IPS-NIHi7 (cell line): Measurements from ENCODE around the gene CCDC78.

Experiments
- DNase-seq: peaks from one replicate; pipeline ENCODE4 v3.0.0; 2012; ENCODE audit warnings: mixed read lengths; ENCODE audit errors: extremely low spot score

Gene CCDC78

GRCh38 chr16:711548-712320, 14.5 kb downstream of the CCDC78 start:
- DNase-seq = peak; percentile 92

GRCh38 chr16:711084-711483, 15.2 kb downstream of the CCDC78 start:
- no peak for DNase-seq

- DNase-seq = no peak
Measured at GRCh38 chr16:710500-711075, 15.7 kb downstream of the CCDC78 start.

GRCh38 chr16:709566-710499, 16.4 kb downstream of the CCDC78 start:
- no peak for DNase-seq

GRCh38 chr16:708959-709358, 17.3 kb downstream of the CCDC78 start:
- no peak for DNase-seq

- DNase-seq = no peak
Measured at GRCh38 chr16:708019-708418, 18.2 kb downstream of the CCDC78 start.

GRCh38 chr16:707062-707538, 19.1 kb downstream of the CCDC78 start:
- no peak for DNase-seq

- no peak for DNase-seq
Measured at GRCh38 chr16:706189-707061, 19.8 kb downstream of the CCDC78 start.

- peak; percentile 71 for DNase-seq
Measured at GRCh38 chr16:705431-706188, 20.6 kb downstream of the CCDC78 start, which contains the start of gene FBXL16. Gene FBXL16 (minus strand): TSS chr16:705801. CDS start chr16:697405, 8,396 bp downstream.

- no peak for DNase-seq
Measured at GRCh38 chr16:704552-705380, 21.5 kb downstream of the CCDC78 start.

- no peak for DNase-seq
Measured at GRCh38 chr16:704047-704446, 22.2 kb downstream of the CCDC78 start.

GRCh38 chr16:703406-703805, 22.8 kb downstream of the CCDC78 start:
- DNase-seq = no peak

- no peak for DNase-seq
Measured at GRCh38 chr16:702341-702740, 23.9 kb downstream of the CCDC78 start.

GRCh38 chr16:700684-701584, 25.3 kb downstream of the CCDC78 start:
- DNase-seq = peak; percentile 78

GRCh38 chr16:698911-699671, 27.2 kb downstream of the CCDC78 start:
- no peak for DNase-seq

- no peak for DNase-seq
Measured at GRCh38 chr16:695355-696089, 30.7 kb downstream of the CCDC78 start.

- peak; percentile 77 for DNase-seq
Measured at GRCh38 chr16:694863-695354, 31.3 kb downstream of the CCDC78 start.
